ENCODE results near the gene MAGI1.

MAGI1 gene

GRCh38 chr3:65778968-65779367 lies 259.8 kb downstream of the MAGI1 start:
- Mint-ChIP-seq H3K9me3 (no peaks in the 10 kb centered on the region), H3K27me3 (no peaks in the 10 kb centered on the region), H3K4me3 (no peak overlapping the region), H3K36me3 (ENCODE audit: low read depth) (no peaks in the 10 kb centered on the region), H3K27ac (no peak overlapping the region), H3K4me1 (ENCODE audit: low read depth) (no peaks in the 10 kb centered on the region)
- intact Hi-C loops (cut with micrococcal nuclease), result no loop called here

DNA sequence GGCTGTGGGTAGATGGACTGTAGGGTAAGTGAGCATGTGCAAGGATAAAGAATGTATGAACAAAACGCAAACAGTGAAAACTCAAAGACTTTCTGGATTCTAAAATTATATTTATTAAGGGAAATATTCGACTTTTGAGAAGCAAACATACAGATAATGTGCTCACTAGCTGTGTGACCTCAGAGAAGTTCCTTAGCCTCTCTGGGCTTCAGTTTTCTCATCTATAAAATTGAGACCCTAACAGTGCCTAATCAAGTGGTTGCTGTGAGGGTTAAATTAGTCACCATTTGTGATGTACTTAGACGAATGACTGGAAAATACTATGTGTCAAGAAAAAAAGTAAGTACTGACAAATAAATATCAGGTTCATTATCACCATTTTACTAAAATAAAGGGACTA lies 261.7 kb downstream of the MAGI1 start:
- Mint-ChIP-seq H3K27me3 (no peaks in the 10 kb centered on the region), H3K4me1 (ENCODE audit: low read depth) (no peaks in the 10 kb centered on the region), H3K4me3 (no peak overlapping the region), H3K27ac (no peak overlapping the region), H3K9me3 (no peaks in the 10 kb centered on the region), H3K36me3 (ENCODE audit: low read depth) (no peaks in the 10 kb centered on the region)
- intact Hi-C loops (cut with micrococcal nuclease), result no loop called here

- no peaks in the 10 kb centered on the region for H3K9me3 Mint-ChIP-seq
- H3K36me3 Mint-ChIP-seq (ENCODE audit: low read depth), result no peaks in the 10 kb centered on the region
- intact Hi-C loops (cut with micrococcal nuclease), result no loop called here
- no peak overlapping the region for H3K4me3 Mint-ChIP-seq
- no peaks in the 10 kb centered on the region for H3K4me1 Mint-ChIP-seq (ENCODE audit: low read depth)
- no peaks in the 10 kb centered on the region for H3K27me3 Mint-ChIP-seq
- H3K27ac Mint-ChIP-seq, result no peak overlapping the region
Observed at GRCh38 chr3:65776494-65776893, 262.2 kb downstream of the MAGI1 start.

- no peaks in the 10 kb centered on the region for H3K9me3 Mint-ChIP-seq
- no peaks in the 10 kb centered on the region for H3K4me1 Mint-ChIP-seq (ENCODE audit: low read depth)
- no peaks in the 10 kb centered on the region for H3K36me3 Mint-ChIP-seq (ENCODE audit: low read depth)
- intact Hi-C loops (cut with micrococcal nuclease), result no loop called here
- no peak overlapping the region for H3K4me3 Mint-ChIP-seq
- H3K27me3 Mint-ChIP-seq, result no peaks in the 10 kb centered on the region
- H3K27ac Mint-ChIP-seq, result no peak overlapping the region
Observed at GRCh38 chr3:65776081-65776480, 262.6 kb downstream of the MAGI1 start.

DNA sequence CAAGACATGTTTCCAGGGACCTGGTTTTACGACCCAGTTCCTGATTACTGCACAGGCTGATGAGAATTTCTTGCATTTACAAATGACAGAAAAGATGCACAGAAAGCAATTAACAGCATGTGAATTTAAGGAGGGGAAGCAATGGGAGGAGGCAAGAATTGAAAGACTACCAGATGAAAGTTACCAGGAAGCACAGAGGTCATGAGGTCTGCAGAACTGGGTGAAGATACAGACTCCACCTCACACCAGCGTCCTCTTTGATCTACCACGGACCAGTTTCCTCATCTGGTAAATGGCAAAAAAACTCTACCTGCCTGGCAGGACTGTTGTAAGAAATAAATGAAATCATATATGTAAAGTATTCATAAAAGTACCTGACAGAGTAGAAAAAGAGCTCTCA lies 266.0 kb downstream of the MAGI1 start:
- Mint-ChIP-seq H3K36me3 (ENCODE audit: low read depth) (no peaks in the 10 kb centered on the region), H3K4me3 (no peak overlapping the region), H3K27me3 (no peaks in the 10 kb centered on the region), H3K27ac (no peak overlapping the region), H3K4me1 (ENCODE audit: low read depth) (no peaks in the 10 kb centered on the region), H3K9me3 (no peaks in the 10 kb centered on the region)
- intact Hi-C loops (cut with micrococcal nuclease), result no loop called here

- Mint-ChIP-seq H3K9me3 (no peaks in the 10 kb centered on the region), H3K27ac (no peak overlapping the region), H3K36me3 (ENCODE audit: low read depth) (no peaks in the 10 kb centered on the region), H3K4me1 (ENCODE audit: low read depth) (no peaks in the 10 kb centered on the region), H3K4me3 (no peak overlapping the region), H3K27me3 (no peaks in the 10 kb centered on the region)
- intact Hi-C loops (cut with micrococcal nuclease), result no loop called here
Observed at GRCh38 chr3:65767551-65767950, 271.2 kb downstream of the MAGI1 start.

DNA sequence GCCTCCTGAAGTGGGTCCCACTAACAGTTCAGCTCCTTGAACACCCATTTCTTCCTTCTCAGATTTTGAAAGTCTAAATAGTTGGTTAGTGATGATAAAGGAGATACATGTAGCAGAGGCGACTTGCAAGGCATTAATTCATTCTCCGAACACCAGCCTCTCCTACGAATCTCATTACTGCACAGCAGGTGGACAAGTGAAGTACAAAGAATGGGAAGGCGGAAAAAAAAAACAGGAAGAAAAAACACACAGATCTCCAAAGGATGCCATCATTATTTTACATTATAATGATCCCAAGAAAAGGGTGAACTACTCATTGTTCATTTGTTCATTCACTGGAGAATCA lies 276.5 kb downstream of the MAGI1 start:
- Mint-ChIP-seq H3K27ac (no peak overlapping the region), H3K4me3 (no peak overlapping the region), H3K4me1 (ENCODE audit: low read depth) (no peaks in the 10 kb centered on the region), H3K27me3 (no peaks in the 10 kb centered on the region), H3K36me3 (ENCODE audit: low read depth) (no peaks in the 10 kb centered on the region), H3K9me3 (no peaks in the 10 kb centered on the region)
- intact Hi-C loops (cut with micrococcal nuclease), result no loop called here

DNA sequence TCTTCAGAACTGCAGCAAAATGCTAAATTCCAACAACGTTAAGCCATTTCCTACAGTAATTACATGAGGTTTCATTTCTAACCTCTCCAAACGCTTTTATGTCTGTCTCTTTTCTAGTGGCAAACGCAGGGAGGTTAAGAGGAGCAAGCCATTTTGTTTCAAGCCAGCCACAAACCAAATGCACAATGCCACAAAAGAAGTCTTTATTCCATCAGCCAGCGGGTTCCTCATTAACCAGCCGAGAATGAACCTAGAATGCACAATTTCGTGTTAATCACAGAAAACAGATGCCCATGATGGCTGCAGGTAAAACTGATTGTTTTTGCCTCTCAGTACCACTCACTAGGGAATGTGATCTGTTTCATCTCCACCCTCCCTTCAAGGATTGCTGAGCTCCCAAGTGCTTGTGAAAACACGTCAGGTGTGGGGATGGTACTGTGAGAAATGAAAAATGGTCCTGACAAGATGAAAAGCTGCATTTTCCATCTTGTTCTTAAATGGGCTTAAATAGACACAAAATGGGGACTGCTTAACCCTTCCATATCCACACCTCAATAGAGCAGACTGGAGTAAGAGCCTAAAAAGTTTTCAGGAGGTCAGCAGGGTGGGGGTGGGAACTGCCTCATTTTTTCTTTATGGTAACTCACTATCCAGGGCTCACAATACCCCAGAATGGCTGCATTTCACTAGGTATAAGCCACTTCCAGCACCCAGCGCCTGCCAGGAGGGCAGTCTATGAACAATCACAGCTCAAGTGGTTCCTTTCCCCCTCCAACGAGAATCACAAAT lies 277.1 kb downstream of the MAGI1 start:
- H3K36me3 Mint-ChIP-seq (ENCODE audit: low read depth), result no peaks in the 10 kb centered on the region
- H3K27me3 Mint-ChIP-seq, result no peaks in the 10 kb centered on the region
- H3K4me1 Mint-ChIP-seq (ENCODE audit: low read depth), result no peaks in the 10 kb centered on the region
- no peak overlapping the region for H3K27ac Mint-ChIP-seq
- no peaks in the 10 kb centered on the region for H3K9me3 Mint-ChIP-seq
- intact Hi-C loops (cut with micrococcal nuclease), result no loop called here
- no peak overlapping the region for H3K4me3 Mint-ChIP-seq

DNA sequence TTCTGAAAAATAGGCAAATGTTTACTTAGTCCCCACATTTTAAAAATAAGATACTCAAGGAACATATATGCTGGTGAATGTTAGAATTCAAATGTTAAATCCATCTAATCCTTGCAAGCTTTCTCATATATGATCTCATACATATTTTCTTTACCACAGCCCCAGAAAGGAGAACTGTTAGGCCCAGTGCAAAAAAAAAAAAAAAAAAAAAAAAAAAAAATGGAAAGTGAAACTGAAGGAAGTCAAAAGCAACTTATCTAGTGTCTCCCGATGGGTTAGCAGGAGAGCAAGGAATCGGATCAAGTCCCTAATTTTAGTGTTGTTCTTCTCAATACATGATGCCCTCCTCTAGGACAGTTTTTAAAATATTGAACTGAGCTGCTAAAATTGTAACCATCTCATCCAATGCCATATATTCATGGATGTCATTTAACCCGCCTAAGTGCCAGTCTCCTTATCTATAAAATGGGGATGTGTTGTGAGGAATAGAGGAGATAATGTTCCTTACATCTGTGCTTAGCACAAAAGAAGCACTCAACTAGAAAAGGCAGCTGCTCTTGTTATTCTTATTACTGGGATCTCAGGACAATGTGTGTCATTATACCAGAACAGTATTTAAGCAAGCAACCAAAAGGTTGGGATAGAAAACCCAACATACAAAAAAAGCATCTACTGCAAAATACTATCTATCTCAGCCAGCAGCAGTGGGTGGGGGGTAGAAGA lies 279.7 kb downstream of the MAGI1 start:
- intact Hi-C loops (cut with micrococcal nuclease), result no loop called here
- H3K27ac Mint-ChIP-seq, result no peak overlapping the region
- H3K36me3 Mint-ChIP-seq (ENCODE audit: low read depth), result no peaks in the 10 kb centered on the region
- H3K4me3 Mint-ChIP-seq, result no peak overlapping the region
- H3K4me1 Mint-ChIP-seq (ENCODE audit: low read depth), result no peaks in the 10 kb centered on the region
- no peaks in the 10 kb centered on the region for H3K9me3 Mint-ChIP-seq
- H3K27me3 Mint-ChIP-seq, result no peaks in the 10 kb centered on the region

GRCh38 chr3:65758438-65758837 lies 280.3 kb downstream of the MAGI1 start:
- intact Hi-C loops (cut with micrococcal nuclease), result no loop called here
- Mint-ChIP-seq H3K36me3 (ENCODE audit: low read depth) (no peaks in the 10 kb centered on the region), H3K27me3 (no peaks in the 10 kb centered on the region), H3K4me1 (ENCODE audit: low read depth) (no peaks in the 10 kb centered on the region), H3K27ac (no peak overlapping the region), H3K9me3 (no peaks in the 10 kb centered on the region), H3K4me3 (no peak overlapping the region)

- peaks cover 9% of the 10 kb centered on the region for H3K9me3 Mint-ChIP-seq
- intact Hi-C loops (cut with micrococcal nuclease), result no loop called here
Observed at GRCh38 chr3:65752636-65753035, 286.1 kb downstream of the MAGI1 start.

DNA sequence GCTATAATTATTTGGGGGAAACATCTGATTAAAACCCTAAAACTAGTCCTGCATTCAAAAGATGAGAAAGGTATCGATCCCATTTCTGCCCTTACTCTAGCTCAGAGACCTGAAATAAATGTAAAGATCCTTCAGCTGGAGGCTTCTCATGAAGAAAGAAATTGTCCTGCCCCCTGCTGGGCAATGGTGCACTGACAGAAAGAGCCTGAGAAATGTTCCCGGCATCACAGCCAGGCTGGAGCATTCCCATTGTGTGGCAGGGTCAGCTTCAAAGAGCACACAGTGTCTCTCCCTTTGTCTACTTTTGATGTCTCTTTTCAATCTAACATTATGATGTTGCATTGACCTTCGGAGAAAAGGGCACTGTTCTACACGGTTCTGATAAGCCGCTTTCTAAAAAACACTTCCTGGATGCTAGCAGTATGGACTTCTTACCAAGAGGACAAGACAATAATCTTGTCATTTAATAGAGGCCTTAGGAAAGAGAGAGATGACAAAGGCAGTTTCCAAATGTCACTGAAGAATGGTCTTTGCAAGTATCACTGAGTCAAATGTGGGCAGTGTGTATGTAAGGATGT lies 287.5 kb downstream of the MAGI1 start:
- intact Hi-C loops (cut with micrococcal nuclease), result no loop called here
- H3K36me3 Mint-ChIP-seq (ENCODE audit: low read depth), result no peaks in the 10 kb centered on the region
- H3K27me3 Mint-ChIP-seq, result no peaks in the 10 kb centered on the region
- H3K27ac Mint-ChIP-seq, result no peak overlapping the region
- no peak overlapping the region for H3K4me3 Mint-ChIP-seq
- H3K9me3 Mint-ChIP-seq, result peaks cover 9% of the 10 kb centered on the region
- H3K4me1 Mint-ChIP-seq (ENCODE audit: low read depth), result no peaks in the 10 kb centered on the region

More at GRCh38 chr3:65752636-65753035, 286.1 kb downstream of the MAGI1 start:
- Mint-ChIP-seq H3K27ac (no peak overlapping the region), H3K27me3 (no peaks in the 10 kb centered on the region), H3K4me3 (no peak overlapping the region), H3K4me1 (ENCODE audit: low read depth) (no peaks in the 10 kb centered on the region), H3K36me3 (ENCODE audit: low read depth) (no peaks in the 10 kb centered on the region)

DNA sequence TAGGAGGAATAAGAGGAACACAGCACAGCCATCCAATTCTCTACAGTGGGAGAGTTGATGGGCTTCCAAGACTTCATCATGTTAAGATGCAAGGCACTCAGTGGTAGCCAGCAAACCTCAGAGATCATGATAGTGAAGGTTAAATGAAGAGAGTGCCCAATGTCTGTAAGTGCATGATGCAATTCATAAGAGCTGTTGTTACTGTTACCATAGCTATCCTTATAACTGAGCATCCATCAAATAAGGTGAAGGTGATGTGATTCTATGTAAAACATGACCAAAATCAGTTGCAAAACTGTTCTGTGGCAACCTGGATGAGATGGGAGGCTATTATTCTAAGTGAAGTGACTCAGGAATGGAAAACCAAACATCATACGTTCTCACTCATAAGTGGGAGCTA lies 289.7 kb downstream of the MAGI1 start:
- Mint-ChIP-seq H3K36me3 (ENCODE audit: low read depth) (no peaks in the 10 kb centered on the region), H3K4me1 (ENCODE audit: low read depth) (no peaks in the 10 kb centered on the region), H3K27me3 (no peaks in the 10 kb centered on the region), H3K4me3 (no peak overlapping the region), H3K9me3 (peaks cover 9% of the 10 kb centered on the region), H3K27ac (no peak overlapping the region)
- intact Hi-C loops (cut with micrococcal nuclease), result no loop called here

- Mint-ChIP-seq H3K4me1 (ENCODE audit: low read depth) (no peaks in the 10 kb centered on the region), H3K4me3 (no peak overlapping the region), H3K9me3 (peaks cover 9% of the 10 kb centered on the region), H3K27ac (no peak overlapping the region), H3K36me3 (ENCODE audit: low read depth) (no peaks in the 10 kb centered on the region), H3K27me3 (no peaks in the 10 kb centered on the region)
- intact Hi-C loops (cut with micrococcal nuclease), result no loop called here
Observed at GRCh38 chr3:65748326-65748725, 290.4 kb downstream of the MAGI1 start.
